Activated T-helper 2 cell treated with anti-CD3 and anti-CD28 coated beads, Interferon-gamma antibody, Interleukin-2, Interleukin-4, amounts not matched to agents 10 μg/mL and 5 μg/mL and 100 μg/mL, durations not matched to agents 14 hours and 24 hours and 36 hours (primary cell): ENCODE data around the gene CDK19. TPM values are rescaled to one million over a fixed set of nuclear protein-coding genes. Genes with fewer than 3 reads are reported as not detected.
A peak's percentile ranks its signal among the peaks of the same experiment; 100 is the strongest.
"Not testable (repeated sequence)": the region's sequence is repeated elsewhere in the genome, so short reads cannot be mapped to it uniquely, and the experiment has no call there.

ENCODE experiments used
- DNase-seq: peaks from one replicate; pipeline ENCODE4 v3.0.0; 2021; ENCODE audit warnings: low spot score
- H3K27ac Mint-ChIP-seq: one replicate; pipeline ENCODE4 v1.8.0; 2021; ENCODE audit warnings: mixed read lengths
- H3K27me3 Mint-ChIP-seq: one replicate; pipeline ENCODE4 v1.8.0; 2021; ENCODE audit warnings: low read depth, mixed read lengths
- H3K36me3 Mint-ChIP-seq: one replicate; pipeline ENCODE4 v1.8.0; 2021; ENCODE audit warnings: low read depth, mixed read lengths
- H3K4me1 Mint-ChIP-seq: one replicate; pipeline ENCODE4 v1.8.0; 2021; ENCODE audit warnings: low read depth, mixed read lengths
- H3K4me3 Mint-ChIP-seq: one replicate; pipeline ENCODE4 v1.8.0; 2021; ENCODE audit warnings: low read depth, mild to moderate bottlenecking, moderate library complexity, mixed read lengths
- H3K9me3 Mint-ChIP-seq: one replicate; pipeline ENCODE4 v1.8.0; 2021; ENCODE audit warnings: mixed read lengths
- intact Hi-C: fragments of 100-400 bp; cut with micrococcal nuclease; formaldehyde crosslinking; loops from one replicate; pipeline ENCODE4 v1.15.1; 2023
- total RNA-seq: library from RNA; stranded (reverse); gene quantifications from 2 replicates; pipeline ENCODE4 v1.2.3, GENCODE V29; 2022

CDK19 gene
- total RNA-seq, 1 donor from 2014 or later: 22.6 TPM

- Mint-ChIP-seq H3K4me3 (no peak overlapping the region), H3K27ac (peak overlapping the region; percentile 78), H3K36me3 (peaks cover 12% of the 10 kb centered on the region), H3K9me3 (peaks cover 6% of the 10 kb centered on the region), H3K27me3 (peaks cover under 1% of the 10 kb centered on the region), H3K4me1 (peaks cover 32% of the 10 kb centered on the region)
- DNase-seq: peak; percentile 12
- intact Hi-C loops: loop anchor here (1.0 to 2.0 kb wide), 5 partner anchors 54 to 353 kb away; no protein-coding TSS in a partner anchor
Observed at GRCh38 chr6:110590821-110591351, 224.4 kb downstream of the CDK19 start.

DNA sequence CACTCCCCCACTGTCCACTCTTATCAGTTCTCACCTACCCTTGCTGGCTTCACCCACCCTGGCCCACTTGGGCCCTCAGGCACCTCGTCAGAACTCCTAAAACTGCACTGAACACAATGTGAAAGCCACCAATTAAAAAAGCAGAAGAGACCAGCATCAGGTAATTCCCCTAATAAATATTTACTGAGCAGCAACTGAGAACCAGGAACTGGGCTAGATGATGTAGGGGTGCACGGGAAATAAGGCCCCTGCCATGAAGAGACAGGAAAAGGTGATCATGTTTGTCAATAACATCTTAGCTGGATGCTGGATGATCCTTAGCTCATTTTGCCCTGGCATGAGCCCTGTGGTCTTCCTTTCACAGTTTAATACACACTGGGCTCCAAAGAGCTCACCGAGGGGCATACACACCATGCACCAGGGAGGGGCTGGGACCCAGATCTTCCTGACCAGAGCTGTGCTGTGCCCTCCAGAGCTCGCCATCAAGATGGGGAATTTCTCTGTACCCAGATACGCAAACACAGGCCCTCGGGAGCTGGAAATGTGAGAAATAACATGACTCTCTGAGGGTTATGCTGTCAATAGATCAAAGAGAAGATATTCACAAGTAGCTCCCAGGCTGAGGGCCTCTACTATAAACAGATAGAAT is 225.3 kb downstream of the CDK19 start:
- H3K4me3 Mint-ChIP-seq: no peak overlapping the region
- intact Hi-C loops: loop anchor here (1.0 to 2.0 kb wide), 3 partner anchors 61 to 354 kb away; no protein-coding TSS in a partner anchor
- peaks cover 32% of the 10 kb centered on the region for H3K4me1 Mint-ChIP-seq
- no peak for DNase-seq
- H3K27me3 Mint-ChIP-seq: peaks cover 4% of the 10 kb centered on the region
- H3K9me3 Mint-ChIP-seq: peaks cover 6% of the 10 kb centered on the region
- H3K27ac Mint-ChIP-seq: peak overlapping the region; percentile 78
- peaks cover 12% of the 10 kb centered on the region for H3K36me3 Mint-ChIP-seq

DNA sequence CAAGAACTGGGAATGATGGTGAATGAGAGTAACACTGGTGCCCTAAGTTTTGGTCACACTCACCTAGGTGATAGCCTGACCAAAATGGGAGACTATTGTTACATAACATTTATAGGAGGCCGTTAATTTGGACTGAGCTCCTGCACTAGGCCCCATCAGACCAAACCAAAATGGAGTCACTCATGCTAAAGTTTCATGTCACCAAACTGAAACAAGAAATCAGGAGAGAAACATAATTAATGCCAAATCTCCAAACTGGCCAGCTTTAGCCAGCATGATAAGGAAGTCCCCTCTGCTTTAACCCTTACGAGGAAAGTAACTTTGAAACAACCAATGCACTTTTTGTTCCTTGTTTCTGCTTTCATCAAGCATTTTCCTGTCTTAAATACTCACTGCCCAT is 227.9 kb downstream of the CDK19 start:
- Mint-ChIP-seq H3K27me3 (peaks cover 6% of the 10 kb centered on the region), H3K4me3 (no peak overlapping the region), H3K9me3 (no peaks in the 10 kb centered on the region), H3K4me1 (peaks cover 25% of the 10 kb centered on the region), H3K36me3 (peaks cover 4% of the 10 kb centered on the region), H3K27ac (no peak overlapping the region)
- DNase-seq: no peak
- intact Hi-C loops: no loop called here

- Mint-ChIP-seq H3K4me1 (no peaks in the 10 kb centered on the region), H3K9me3 (peaks cover 7% of the 10 kb centered on the region), H3K4me3 (no peak overlapping the region), H3K27ac (no peak overlapping the region), H3K36me3 (peaks cover 3% of the 10 kb centered on the region), H3K27me3 (peaks cover 18% of the 10 kb centered on the region)
- intact Hi-C loops: no loop called here
- DNase-seq: no peak
Observed at GRCh38 chr6:110581679-110582078, 233.6 kb downstream of the CDK19 start.

DNA sequence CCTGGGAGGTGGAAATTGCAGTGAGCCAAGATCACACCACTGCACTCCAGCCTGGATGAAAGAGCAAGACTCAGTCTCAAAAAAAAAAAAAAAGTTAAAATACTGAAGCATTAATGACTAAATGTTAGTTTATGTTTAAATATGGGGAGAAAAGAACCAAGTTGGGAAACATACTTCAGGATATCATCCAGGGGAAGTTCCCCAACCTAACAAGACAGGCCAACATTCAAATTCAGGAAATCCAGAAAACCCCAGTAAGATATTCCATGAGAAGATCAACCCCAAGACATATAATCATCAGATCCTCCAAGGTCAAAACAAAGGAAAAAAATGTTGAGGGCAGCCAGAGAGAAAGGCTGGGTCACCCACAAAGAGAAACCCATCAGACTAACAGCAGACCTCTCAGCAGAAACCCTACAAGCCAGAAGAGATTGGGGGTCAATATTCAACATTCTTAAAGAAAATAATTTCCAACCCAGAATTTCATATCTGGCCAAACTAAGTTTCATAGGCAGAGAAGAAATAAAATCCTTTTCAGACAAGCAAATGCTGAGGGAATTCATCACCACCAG is 237.6 kb downstream of the CDK19 start:
- H3K4me1 Mint-ChIP-seq, H3K36me3 Mint-ChIP-seq, H3K9me3 Mint-ChIP-seq, H3K27ac Mint-ChIP-seq, H3K4me3 Mint-ChIP-seq, intact Hi-C loops, DNase-seq: not testable (repeated sequence)
- peaks cover 19% of the 10 kb centered on the region for H3K27me3 Mint-ChIP-seq

- H3K4me1 Mint-ChIP-seq: no peaks in the 10 kb centered on the region
- peaks cover 3% of the 10 kb centered on the region for H3K36me3 Mint-ChIP-seq
- H3K9me3 Mint-ChIP-seq: peaks cover 7% of the 10 kb centered on the region
- intact Hi-C loops: no loop called here
- H3K4me3 Mint-ChIP-seq: no peak overlapping the region
- no peak overlapping the region for H3K27ac Mint-ChIP-seq
- DNase-seq: no peak
- peaks cover 19% of the 10 kb centered on the region for H3K27me3 Mint-ChIP-seq
Observed at GRCh38 chr6:110575925-110576463, 239.3 kb downstream of the CDK19 start.

DNA sequence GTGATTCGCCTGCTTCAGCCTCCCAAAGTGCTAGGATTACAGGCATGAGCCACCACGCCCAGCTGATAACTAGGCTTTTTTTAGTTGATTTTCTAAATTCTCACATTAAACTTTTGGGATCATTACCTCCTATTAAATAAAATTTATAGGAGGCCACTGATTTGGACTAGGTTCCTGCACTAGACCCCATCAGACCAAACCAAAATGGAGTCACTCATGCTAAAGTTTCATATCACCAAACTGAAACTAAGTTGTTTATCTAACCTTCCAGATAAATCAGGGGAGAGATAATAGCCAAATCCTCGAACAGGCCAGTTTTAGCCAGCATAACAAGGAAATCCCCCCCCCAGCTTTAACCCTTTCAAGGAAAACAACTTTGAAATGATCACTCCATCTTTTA is 240.5 kb downstream of the CDK19 start:
- H3K36me3 Mint-ChIP-seq: peaks cover 3% of the 10 kb centered on the region
- peaks cover 7% of the 10 kb centered on the region for H3K9me3 Mint-ChIP-seq
- H3K27ac Mint-ChIP-seq: no peak overlapping the region
- H3K27me3 Mint-ChIP-seq: peaks cover 15% of the 10 kb centered on the region
- H3K4me1 Mint-ChIP-seq: no peaks in the 10 kb centered on the region
- intact Hi-C loops: no loop called here
- no peak overlapping the region for H3K4me3 Mint-ChIP-seq
- DNase-seq: no peak

DNA sequence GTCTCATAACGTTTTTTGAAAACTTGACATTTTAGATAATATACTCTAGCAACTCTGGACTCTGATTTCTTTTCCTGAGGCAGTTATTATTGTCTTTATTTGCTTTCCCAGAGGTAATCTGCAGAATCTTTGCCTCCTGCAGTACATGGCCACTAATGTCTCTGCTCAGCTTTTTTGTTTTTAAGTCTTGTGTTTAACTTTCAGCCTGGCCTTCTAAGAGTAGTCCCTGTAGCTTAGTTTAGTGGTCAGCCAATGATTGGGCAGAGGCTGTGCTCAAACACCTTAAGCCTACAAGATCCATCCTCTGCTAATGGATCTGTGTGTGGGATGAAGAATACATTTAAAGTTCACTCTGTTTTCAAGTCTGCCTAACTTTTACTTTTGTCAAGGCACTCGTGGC is 241.7 kb downstream of the CDK19 start:
- Mint-ChIP-seq H3K36me3 (peaks cover 3% of the 10 kb centered on the region), H3K27ac (no peak overlapping the region), H3K9me3 (no peaks in the 10 kb centered on the region), H3K4me1 (no peaks in the 10 kb centered on the region), H3K4me3 (no peak overlapping the region), H3K27me3 (peaks cover 8% of the 10 kb centered on the region)
- intact Hi-C loops: no loop called here
- no peak for DNase-seq

DNA sequence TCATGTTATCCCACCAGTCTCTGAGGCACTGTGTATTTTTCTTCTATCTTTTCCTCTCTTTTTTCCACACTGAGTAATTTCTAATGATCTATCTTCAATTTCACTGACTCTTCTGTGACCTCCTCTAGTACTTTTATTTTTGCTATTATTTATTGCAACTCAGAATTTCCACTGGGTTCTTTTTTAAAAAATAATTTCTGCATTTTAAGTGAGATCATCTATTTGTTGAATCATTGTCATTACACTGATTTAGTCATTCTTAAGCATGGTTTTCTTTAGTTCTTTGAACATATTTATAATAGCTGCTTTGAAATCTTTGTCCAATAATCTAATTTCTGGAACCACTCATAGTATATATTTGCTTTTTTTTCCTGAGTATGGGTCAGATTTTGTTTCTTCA is 242.1 kb downstream of the CDK19 start:
- no peak overlapping the region for H3K4me3 Mint-ChIP-seq
- peaks cover 7% of the 10 kb centered on the region for H3K27me3 Mint-ChIP-seq
- H3K9me3 Mint-ChIP-seq: no peaks in the 10 kb centered on the region
- no peak for DNase-seq
- intact Hi-C loops: no loop called here
- H3K36me3 Mint-ChIP-seq: no peaks in the 10 kb centered on the region
- H3K4me1 Mint-ChIP-seq: no peaks in the 10 kb centered on the region
- no peak overlapping the region for H3K27ac Mint-ChIP-seq

- Mint-ChIP-seq H3K4me3 (no peak overlapping the region), H3K27me3 (no peaks in the 10 kb centered on the region), H3K27ac (no peak overlapping the region), H3K36me3 (no peaks in the 10 kb centered on the region), H3K9me3 (no peaks in the 10 kb centered on the region), H3K4me1 (no peaks in the 10 kb centered on the region)
- DNase-seq: no peak
- intact Hi-C loops: no loop called here
Observed at GRCh38 chr6:110567957-110568696, 247.1 kb downstream of the CDK19 start.

DNA sequence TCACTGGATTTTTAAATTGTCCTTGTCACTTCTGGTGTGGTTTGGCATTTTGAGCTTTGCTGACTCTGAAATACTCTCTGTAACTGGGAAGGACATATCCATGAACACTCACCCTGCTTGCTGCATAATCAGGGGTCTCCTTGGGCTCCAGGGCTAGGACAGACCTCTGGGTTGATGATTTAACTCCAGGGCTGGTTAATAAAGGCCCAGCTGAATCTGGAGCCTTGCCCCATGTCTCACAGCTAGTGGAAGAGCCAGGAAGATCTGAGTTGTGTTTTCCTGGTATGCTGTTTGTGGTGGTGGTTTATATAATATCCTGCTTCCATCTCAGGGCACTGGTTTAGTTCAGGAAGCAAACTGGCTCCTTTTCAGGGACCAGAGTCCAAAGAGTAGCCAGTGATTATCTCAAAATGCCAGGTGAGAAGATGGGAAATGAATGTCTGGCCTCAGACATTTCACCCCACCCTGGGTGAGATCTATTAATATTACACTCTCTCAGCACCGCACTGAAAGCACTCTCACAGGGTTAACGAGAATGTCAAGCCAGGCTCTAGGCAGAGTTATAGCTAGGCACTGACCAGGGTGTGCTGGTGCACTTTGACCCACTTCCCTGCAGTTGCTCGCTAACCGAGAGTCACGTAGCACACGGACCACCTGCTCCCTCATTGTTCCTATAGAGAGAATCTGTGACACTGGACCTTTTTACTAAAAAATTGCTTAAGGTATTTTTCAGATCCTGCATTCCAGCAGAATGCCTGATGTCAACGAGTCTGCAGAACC is 248.7 kb downstream of the CDK19 start:
- no peak overlapping the region for H3K27ac Mint-ChIP-seq
- DNase-seq: no peak
- H3K9me3 Mint-ChIP-seq: peaks cover 13% of the 10 kb centered on the region
- no peak overlapping the region for H3K4me3 Mint-ChIP-seq
- intact Hi-C loops: no loop called here
- H3K27me3 Mint-ChIP-seq: no peaks in the 10 kb centered on the region
- peaks cover 4% of the 10 kb centered on the region for H3K4me1 Mint-ChIP-seq
- no peaks in the 10 kb centered on the region for H3K36me3 Mint-ChIP-seq

DNA sequence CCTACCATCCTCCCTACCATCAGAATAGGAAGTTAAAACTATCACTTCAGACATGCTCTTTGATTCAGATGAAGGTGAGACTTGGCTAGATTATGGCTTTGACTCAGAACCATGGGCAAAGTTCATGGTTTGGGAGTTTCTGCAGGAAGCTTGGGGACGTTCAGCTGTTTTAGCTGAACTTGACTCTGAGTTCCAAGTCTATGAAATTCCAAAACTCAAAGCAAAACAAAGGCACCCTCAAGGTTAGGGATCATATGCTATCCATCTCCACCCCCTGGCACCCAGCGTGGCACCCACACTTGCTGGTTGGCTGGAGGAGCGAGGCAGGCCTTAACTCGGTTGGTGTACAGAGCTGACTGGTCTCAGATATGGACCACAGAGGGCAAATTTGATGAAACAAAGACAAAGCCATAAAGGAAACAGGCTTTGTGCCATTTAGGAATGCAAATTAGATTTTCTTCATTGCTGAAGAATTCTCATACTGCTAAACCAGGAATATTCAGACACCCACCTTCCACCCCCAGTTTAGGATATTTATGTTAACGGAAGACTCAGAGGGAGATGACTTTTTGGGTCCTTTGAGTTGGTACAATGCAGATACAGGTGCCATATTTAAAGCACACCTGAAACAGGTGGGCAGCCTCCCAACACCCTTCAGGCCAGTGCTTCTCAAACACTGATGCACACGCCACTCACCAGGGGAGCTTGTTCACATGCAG is 250.4 kb downstream of the CDK19 start:
- Mint-ChIP-seq H3K4me1 (peaks cover 15% of the 10 kb centered on the region), H3K4me3 (no peak overlapping the region), H3K27ac (no peak overlapping the region), H3K9me3 (peaks cover 13% of the 10 kb centered on the region), H3K27me3 (no peaks in the 10 kb centered on the region), H3K36me3 (no peaks in the 10 kb centered on the region)
- DNase-seq: no peak
- intact Hi-C loops: no loop called here
